Measurements from ENCODE around the gene PCSK4.

Gene PCSK4

GRCh38 chr19:1433119-1434039 lies 56.8 kb downstream of the PCSK4 start:
- Mint-ChIP-seq H3K27me3 (ENCODE audit: low read depth, poor library complexity) (peaks cover 2% of the 10 kb centered on the region), H3K36me3 (ENCODE audit: low read depth) (peaks cover 9% of the 10 kb centered on the region), H3K9me3 (no peaks in the 10 kb centered on the region), H3K4me3 (no peak overlapping the region), H3K4me1 (peaks cover 17% of the 10 kb centered on the region), H3K27ac (no peak overlapping the region)
- DNase-seq, result no peak
- TF ChIP-seq, protein P1, sequence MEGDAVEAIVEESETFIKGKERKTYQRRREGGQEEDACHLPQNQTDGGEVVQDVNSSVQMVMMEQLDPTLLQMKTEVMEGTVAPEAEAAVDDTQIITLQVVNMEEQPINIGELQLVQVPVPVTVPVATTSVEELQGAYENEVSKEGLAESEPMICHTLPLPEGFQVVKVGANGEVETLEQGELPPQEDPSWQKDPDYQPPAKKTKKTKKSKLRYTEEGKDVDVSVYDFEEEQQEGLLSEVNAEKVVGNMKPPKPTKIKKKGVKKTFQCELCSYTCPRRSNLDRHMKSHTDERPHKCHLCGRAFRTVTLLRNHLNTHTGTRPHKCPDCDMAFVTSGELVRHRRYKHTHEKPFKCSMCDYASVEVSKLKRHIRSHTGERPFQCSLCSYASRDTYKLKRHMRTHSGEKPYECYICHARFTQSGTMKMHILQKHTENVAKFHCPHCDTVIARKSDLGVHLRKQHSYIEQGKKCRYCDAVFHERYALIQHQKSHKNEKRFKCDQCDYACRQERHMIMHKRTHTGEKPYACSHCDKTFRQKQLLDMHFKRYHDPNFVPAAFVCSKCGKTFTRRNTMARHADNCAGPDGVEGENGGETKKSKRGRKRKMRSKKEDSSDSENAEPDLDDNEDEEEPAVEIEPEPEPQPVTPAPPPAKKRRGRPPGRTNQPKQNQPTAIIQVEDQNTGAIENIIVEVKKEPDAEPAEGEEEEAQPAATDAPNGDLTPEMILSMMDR (IDR thresholded peaks at IDR 0.05), result no peak

- TF ChIP-seq, protein P1 (IDR thresholded peaks at IDR 0.05), result no peak
- no peak for DNase-seq
- Mint-ChIP-seq H3K27ac (no peak overlapping the region), H3K4me3 (no peak overlapping the region), H3K9me3 (no peaks in the 10 kb centered on the region), H3K36me3 (ENCODE audit: low read depth) (peaks cover 14% of the 10 kb centered on the region), H3K4me1 (peaks cover 17% of the 10 kb centered on the region), H3K27me3 (ENCODE audit: low read depth, poor library complexity) (peaks cover 2% of the 10 kb centered on the region)
Observed at GRCh38 chr19:1432507-1432887, 57.7 kb downstream of the PCSK4 start.

GRCh38 chr19:1431759-1432506 lies 58.2 kb downstream of the PCSK4 start:
- Mint-ChIP-seq H3K9me3 (no peaks in the 10 kb centered on the region), H3K36me3 (ENCODE audit: low read depth) (peaks cover 14% of the 10 kb centered on the region), H3K4me3 (no peak overlapping the region), H3K4me1 (peaks cover 18% of the 10 kb centered on the region), H3K27ac (no peak overlapping the region), H3K27me3 (ENCODE audit: low read depth, poor library complexity) (peaks cover 2% of the 10 kb centered on the region)
- DNase-seq, result no peak
- TF ChIP-seq, protein P1 (IDR thresholded peaks at IDR 0.05), result no peak

Measured in nephron progenitor cell (in vitro differentiated cells).